ENCODE measurements around the gene MYBPC2.
A peak's percentile ranks its signal among the peaks of the same experiment; 100 is the strongest.
"Not testable (repeated sequence)": the region's sequence is repeated elsewhere in the genome, so short reads cannot be mapped to it uniquely, and the experiment has no call there.

MYBPC2 gene

DNA sequence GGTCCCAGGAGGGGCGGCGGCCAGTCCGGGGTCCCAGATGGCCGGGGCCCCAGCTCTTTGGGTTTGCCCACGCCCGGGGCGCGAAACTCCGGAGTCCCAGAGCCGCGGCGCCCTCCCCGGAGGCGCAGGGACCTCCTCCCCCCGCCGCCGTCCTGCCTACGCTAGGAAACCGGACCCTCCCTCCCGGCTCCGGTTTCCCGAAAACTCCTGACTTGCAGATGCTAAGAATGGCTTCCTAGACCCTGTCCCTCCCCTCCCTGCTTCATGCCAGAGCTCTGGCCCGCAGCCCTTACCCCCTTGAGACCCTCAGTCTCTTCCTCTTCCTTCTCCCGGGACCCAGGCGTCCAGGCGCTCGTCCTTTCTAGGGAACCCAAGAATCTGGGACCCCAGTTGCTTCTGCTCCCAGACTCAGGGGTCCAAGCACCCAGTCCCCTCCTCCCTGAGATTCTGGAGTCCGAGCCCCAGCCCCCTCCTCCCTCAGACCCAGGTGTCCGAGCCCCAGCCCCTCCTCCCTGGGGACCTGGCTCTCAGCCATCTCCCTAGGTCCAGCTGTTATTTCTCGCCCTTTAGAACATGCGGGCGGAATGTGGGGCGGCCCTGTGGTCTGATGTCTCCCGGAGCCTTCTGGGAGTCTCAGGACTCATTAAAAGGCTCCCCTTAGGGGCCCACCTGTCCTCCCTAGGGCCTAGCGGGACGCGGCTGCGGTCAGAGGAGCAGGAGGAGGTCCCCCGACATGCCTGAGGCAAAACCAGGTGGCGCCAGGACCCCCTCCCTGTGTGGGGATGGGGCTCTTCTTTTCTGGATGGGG, at the start of gene MYBPC2:
Gene MYBPC2, plus strand, starts transcription at position 672 of the 808 bp plus-strand sequence. Its CDS starts 62 bp downstream, at position 734.
- DNase-seq (ENCODE audit: low read depth), result no peak

DNA sequence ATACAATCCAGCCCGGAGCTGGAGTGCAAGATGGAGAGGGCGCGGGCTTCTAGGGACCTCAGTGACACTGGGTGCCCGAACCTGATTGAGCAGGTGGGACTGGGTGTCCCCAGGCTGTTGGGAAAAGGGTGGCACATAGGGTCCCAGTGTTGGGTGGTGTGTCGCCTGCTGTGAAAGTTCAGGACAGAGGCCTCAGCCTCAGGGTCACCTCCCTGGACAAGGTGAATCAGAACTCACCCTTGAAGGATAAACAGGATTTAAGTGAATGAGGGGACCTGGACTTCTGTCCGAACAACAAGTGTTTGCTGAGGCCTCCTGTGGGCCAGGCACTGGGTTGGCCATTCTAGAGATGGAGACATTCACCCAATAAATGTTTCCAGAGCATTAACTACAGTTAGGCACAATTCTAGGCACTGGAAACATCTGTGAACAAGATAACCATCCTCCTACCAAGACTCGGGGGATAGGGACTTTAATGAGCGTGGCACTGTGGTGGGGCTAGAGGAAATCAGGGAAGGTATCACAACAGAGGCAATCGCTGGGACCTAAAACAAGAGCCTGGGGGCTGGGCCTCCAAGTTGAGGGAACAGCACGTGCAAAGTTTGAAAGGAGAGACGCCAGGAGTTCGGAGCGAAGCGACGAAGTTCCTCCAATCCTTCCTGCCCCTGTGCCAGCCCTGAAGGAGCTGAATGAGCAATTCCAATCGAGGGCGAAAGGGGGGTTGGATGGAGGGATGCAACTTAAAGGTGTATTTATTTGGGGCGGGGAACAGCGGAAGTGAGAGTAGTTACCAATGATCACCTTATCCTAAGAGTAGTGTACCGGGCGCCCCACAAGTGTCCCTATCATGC, 49.5 kb upstream of the MYBPC2 start:
- DNase-seq (ENCODE audit: low read depth), result no peak

DNA sequence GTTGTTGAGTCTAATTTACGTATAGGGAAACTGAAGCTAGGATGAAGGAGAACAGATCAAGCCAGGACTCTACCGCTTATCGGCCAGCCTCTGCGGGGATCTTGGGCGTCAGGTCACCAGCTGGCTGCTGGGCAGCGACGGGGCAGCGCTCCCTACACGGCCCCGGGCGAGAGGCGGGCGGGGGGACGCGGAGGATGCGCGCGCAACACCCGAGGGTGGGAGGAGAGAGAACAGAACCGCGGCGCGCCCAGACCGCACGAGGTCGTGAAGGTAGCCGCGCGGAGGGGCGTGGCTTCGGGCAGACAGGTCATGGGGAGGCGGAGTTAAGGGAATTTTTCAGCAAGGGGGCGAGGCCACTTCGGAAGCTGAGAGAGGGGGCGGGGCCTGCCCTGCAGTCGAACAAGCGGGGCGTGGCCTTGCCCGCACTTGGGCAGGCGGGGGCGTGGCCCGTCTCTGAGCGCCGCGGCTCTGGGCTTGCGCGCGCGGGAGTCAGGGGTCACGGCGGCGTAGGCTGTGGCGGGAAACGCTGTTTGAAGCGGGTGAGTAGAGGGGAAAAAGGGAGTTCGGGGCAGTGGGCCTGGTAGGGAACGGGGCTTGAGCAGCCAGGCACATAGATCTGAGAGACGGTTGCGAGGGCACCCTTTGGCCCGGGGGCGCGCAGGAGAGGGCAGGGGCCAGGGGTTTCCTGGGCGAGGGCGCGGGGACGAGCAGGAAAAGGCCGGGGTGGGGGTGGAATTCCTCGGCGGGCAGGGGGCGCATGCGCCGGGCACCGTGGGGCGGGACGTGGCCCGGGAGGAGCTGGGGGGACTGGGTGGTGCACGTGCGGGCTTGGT, 48.6 kb upstream of the MYBPC2 start, which contains the start of gene POLD1:
Gene POLD1, plus strand, starts transcription at position 496 of the 833 bp plus-strand sequence. CDS start 14,505 bp downstream, outside the sequence.
- DNase-seq (ENCODE audit: low read depth), result peak; percentile 99

DNA sequence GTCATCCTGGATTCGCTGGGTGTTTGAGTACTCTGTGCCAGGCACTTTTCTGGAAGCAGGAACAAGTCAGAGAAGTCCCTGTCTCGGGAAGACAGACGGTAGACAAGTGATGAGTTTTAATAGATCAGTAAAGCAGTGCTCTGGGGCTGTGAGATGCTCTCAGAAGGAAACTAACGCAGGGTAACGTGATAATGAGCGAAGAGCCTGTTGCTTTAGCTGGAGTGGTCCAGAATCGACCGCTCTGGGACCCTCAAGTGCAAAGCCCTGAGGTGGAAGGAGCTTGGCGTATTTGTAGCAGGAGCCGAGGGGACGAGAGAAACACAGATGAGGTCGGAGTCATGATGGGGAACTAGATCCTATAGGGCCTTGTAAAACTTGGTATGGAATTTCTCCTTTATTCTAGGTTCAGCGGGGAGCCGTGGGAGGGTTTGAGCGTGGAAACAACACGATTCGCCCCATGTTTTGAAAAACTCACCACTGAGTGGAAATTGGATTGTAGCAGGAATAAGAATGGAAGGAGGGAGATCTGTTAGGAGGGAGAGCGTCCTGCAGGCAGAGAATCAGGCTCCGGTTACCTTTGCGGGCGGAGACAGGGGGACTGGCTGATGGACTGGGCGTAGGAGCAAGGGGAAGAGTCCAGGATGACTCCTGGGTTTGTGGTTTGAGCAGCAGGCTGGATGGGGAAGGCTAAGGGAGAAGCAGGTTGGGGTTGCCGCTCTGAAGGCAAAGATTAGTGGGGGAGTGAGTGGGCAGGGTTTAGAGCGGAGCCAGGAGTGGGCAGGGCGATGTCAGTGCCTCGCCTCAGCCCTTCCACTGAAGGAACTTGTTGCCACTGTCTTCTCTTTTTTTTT, 47.8 kb upstream of the MYBPC2 start:
- no peak for DNase-seq (ENCODE audit: low read depth)

DNA sequence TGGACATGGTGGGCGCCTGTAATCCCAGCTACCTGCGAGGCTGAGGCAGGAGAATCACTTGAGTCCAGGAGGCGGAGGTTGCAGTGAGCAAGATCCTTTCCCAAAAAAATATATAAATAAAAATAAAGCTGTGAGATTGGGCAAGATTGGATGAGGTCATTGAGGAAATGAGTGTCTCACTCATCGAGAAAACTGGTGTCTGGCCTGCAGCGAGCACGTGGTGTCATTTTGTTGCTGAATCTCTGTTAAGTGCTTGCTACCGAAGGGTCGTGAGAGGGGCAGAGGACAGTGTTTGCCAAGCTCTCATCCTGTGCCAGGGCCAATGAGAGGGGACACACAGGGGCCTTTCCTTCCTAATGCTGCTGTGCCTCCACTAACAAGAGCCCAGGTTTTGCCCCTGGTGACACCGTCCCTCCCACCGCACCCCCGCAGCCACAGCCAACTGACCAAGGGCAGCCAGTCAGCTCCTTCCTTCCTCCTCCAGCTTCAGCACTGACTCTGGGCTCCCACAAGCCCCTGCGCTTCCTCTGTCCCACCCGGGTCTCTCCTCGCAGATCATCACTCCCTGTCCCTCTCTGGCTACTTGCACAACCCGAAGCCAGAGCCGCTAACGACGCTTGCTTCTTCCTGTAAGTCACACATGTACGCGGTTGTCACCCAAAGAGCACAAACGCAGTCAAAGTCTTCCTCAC, 45.4 kb upstream of the MYBPC2 start:
- DNase-seq (ENCODE audit: low read depth), result no peak

DNA sequence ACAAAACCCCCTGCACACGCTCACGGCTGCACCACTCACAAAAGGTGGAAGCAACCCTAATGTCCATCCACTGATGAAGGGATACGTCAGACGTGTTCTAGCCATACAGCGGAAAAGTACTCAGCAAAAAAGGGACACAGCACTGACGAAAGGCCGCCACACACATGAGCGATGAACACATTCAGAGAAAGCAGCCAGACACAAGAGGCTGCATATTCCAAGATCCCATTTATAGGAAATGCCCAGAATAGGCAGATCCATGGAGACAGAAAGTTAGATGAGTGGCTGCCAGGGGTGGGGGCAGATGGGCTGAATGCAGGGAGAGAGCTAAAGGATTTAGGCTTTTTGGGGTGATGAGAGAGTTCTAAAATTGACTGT, 44.8 kb upstream of the MYBPC2 start:
- DNase-seq (ENCODE audit: low read depth), result no peak

DNA sequence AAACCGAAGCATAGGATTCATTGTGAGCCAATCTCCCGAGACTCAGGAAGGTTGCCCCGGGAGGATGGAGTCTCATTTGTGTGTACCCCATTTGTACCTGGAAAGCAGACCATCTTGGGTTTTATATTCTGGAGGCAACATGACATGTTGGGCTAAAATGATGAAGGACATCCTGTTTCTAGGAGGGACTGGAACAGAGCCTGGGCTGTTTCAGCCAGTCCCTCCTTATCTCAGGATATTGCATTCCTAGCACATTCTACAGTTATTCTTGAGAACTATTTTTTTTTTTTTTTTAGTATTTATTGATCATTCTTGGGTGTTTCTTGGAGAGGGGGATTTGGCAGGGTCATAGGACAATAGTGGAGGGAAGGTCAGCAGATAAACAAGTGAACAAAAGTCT, 42.4 kb upstream of the MYBPC2 start:
- not testable (repeated sequence) for DNase-seq (ENCODE audit: low read depth)

DNA sequence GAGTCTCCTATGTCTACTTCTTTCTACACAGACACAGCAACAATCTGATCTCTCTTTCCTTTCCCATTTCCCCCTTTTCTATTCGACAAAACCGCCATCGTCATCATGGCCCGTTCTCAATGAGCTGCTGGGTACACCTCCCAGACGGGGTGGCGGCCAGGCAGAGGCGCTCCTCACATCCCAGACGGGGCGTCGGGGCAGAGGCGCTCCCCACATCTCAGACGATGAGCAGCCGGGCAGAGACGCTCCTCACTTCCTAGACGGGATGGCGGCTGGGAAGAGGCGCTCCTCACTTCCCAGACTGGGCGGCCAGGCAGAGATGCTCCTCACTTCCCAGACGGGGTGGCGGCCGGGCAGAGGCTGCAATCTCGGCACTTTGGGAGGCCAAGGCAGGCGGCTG, 41.7 kb upstream of the MYBPC2 start:
- not testable (repeated sequence) for DNase-seq (ENCODE audit: low read depth)

DNA sequence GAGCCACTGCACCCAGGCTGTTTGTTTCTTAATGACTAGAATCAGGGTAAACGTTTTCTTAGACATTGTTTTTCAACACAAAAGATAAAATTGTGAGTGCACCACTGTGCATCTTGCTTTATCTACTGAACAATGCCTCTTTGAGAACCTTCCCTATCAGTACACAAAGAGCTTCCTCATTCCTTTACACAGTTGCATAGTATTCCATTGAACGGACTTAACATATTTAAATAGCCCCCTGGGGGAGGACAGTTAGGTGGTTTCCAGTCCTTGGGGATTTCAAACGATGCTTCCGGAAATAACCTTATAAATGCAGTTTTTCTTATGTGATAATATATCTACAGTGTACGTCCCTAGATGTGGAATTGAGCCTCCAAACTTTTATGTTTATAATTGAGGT, 39.9 kb upstream of the MYBPC2 start:
- no peak for DNase-seq (ENCODE audit: low read depth)

DNA sequence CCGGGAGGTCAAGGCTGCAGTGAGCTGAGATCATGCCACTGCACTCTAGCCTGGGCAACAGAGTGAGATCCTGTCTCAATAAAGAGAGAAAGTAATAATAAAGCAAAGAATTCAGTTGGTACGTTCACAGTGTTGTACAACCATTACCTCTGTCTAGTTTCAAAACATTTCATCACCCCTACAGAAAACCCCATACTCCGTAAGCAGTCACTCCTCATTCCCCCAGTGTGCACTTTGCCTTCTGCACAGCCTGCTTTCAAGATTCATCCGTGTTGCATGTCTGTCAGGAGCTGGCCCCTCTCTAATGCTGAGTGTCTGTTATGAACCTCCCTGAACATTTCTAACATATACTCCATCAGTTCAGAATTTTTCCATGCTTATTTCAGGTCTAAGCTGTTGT, 39.1 kb upstream of the MYBPC2 start:
- DNase-seq (ENCODE audit: low read depth), result no peak

DNA sequence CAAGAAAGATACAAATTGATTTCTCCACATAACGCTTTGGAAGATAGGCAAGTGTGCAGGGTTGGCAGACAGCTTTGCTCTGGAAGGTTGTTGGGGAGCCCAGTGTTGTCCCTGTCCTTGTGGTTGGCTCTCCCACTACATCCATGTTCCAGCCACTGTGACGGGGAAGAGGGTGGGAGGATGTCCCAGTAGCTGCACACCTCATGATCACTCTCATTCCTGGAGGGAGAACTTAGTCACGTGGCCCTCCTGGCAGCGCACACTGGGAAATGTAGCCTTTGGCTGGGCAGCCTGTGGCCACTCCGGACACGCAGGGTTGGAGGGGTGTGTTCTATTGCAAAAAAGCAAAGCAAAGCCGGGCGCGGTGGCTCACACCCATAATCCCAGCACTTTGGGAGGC, 38.7 kb upstream of the MYBPC2 start:
- DNase-seq (ENCODE audit: low read depth), result no peak

DNA sequence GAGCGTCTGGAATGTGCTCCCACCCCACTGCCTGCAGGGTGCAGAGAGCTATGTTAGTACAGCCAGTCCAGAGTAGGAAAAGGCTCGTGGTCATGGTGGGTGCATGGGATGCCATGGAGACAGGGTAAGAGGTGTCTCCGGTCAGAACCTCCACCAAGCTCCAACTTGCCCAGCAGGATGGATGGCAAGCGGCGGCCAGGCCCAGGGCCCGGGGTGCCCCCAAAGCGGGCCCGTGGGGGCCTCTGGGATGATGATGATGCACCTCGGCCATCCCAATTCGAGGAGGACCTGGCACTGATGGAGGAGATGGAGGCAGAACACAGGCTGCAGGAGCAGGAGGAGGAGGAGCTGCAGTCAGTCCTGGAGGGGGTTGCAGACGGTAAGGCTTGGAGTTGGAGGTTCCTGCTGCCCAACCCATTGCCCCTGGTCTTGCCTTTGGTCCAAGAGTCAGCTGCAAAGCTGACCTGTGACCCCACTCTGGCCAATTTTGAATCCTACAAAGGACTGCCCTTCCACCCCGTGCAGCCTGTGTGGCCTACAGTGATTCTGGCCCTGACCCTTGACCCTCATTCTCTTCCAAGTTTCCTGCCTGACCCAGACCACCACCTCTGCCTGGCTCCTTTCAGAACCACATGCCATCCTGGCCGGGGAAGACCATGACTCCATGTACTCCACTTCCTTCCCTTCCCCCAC, 33.9 kb upstream of the MYBPC2 start:
- DNase-seq (ENCODE audit: low read depth), result no peak

DNA sequence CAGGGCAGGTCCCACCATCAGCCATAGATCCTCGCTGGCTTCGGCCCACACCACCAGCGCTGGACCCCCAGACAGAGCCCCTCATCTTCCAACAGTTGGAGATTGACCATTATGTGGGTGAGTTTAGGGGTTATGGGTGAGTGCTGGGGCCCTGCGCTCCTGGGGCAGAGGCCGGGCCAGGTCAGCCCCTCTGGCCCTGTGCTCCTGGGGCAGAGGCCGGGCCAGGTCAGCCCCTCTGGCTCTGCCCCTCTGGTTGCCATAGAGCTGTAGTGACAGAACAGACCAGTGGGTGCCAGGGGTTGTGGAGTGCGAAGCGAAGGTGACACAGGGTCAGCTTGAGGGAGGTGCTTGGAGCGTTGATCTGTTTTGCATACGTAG, 33.3 kb upstream of the MYBPC2 start:
- no peak for DNase-seq (ENCODE audit: low read depth)

DNA sequence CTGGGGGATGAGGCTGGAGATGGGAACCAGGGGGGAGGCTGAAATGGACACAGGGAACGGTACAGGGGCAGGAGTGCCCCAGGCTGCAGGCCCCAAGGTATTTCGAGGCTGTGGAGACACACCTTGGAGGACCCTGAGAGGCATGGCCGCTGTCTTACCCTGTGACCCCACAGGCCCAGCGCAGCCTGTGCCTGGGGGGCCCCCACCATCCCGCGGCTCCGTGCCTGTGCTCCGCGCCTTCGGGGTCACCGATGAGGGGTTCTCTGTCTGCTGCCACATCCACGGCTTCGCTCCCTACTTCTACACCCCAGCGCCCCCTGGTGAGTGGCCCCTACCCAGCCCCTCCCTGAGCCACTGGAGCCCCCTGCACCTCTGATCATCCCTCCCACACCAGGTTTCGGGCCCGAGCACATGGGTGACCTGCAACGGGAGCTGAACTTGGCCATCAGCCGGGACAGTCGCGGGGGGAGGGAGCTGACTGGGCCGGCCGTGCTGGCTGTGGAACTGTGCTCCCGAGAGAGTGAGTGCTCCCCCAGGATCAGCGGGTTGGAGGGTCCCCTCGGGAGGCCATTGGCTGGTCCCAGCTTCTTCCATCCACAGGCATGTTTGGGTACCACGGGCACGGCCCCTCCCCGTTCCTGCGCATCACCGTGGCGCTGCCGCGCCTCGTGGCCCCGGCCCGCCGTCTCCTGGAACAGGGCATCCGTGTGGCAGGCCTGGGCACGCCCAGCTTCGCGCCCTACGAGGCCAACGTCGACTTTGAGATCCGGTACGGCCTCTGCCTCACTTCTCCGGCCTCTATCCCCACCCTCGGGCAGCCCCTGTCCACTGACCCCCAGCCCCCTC, 30.9 kb upstream of the MYBPC2 start:
- DNase-seq (ENCODE audit: low read depth), result no peak

DNA sequence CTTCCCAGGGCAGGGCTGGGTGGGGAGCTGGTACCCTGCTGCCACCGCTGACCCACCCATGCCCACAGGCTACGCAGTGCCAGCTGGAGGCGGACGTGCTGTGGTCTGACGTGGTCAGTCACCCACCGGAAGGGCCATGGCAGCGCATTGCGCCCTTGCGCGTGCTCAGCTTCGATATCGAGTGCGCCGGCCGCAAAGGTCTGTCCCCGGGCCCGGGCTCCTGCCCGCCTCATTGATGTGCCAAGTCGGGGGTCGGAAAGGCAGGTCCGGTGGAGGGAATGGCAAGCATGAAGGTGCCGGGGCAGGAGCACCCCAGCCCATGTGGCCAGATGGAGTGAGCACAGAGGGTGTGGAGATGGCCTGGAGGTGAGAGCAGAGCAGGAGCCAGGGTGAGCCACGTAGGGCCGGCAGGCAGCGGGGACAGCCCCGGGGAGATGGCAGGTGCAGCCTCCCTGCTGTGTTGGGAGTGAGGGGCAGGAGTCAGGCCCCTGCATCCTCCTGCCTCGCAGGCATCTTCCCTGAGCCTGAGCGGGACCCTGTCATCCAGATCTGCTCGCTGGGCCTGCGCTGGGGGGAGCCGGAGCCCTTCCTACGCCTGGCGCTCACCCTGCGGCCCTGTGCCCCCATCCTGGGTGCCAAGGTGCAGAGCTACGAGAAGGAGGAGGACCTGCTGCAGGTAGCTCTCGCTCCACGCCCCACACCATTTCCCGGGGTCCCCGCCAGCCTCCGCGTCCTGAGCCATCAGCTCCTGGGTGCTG, 30.0 kb upstream of the MYBPC2 start:
- no peak for DNase-seq (ENCODE audit: low read depth)

DNA sequence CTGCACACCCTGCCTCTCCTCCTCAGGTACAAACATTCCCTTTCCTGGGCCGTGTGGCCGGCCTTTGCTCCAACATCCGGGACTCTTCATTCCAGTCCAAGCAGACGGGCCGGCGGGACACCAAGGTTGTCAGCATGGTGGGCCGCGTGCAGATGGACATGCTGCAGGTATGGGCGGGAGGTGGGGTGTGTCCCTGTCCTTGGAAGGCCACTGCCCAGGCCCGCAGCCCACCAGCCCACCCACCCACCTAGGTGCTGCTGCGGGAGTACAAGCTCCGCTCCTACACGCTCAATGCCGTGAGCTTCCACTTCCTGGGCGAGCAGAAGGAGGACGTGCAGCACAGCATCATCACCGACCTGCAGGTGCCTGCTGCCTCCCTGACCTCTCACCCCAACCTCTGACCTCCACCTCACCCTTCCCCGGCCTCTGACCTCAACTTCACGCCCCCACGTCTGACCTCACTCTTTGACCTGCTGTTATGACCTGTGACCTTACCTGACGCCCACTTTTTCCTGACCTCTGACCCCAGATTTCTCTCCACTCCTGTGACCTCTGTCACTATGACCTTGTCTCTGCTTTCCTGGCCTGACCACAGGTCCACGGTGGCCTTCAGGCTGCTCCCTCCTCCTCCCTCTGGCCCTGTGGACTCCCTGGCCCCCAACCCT, 26.4 kb upstream of the MYBPC2 start:
- DNase-seq (ENCODE audit: low read depth), result no peak

DNA sequence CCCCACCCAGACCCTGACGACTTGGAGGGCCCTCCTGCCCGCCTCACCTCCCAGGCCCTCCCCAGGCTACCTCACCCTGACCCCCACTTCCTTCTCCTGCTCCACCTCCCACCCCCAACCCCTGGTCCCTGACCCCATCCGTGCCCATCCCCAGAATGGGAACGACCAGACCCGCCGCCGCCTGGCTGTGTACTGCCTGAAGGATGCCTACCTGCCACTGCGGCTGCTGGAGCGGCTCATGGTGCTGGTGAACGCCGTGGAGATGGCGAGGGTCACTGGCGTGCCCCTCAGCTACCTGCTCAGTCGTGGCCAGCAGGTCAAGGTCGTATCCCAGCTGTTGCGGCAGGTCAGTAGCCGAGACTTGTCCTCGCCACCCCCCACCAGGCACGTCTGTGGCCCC, 25.9 kb upstream of the MYBPC2 start:
- no peak for DNase-seq (ENCODE audit: low read depth)

DNA sequence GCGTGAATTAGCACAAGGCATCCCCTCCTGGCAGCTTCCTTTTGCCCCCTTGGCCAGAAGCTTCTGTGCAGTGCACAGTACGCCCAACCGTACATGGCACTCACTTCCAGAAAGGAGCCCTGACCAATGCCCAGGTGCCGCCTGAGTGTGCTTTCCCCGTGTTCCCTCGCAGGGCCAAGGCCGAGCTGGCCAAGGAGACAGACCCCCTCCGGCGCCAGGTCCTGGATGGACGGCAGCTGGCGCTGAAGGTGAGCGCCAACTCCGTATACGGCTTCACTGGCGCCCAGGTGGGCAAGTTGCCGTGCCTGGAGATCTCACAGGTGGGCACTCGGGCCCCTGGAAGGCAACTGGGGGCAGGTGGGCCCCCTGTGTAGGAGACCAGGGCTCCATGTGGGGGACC, 23.3 kb upstream of the MYBPC2 start:
- no peak for DNase-seq (ENCODE audit: low read depth)
